KMS-11 (cell line): ENCODE data around the gene LST1.

Experiments used
- H2AFZ ChIP-seq: fragments of 200-600 bp; sonication (generic); 2 replicates; pipeline ENCODE4 v1.6.1; 2016; ENCODE audit warnings: antibody characterized with exemption, mixed run types, low read depth
- H3K27ac ChIP-seq: fragments of 200-600 bp; sonication (generic); 2 replicates; pipeline ENCODE4 v1.6.1; 2016; ENCODE audit warnings: mild to moderate bottlenecking, mixed run types
- H3K27me3 ChIP-seq: fragments of 200-600 bp; sonication (generic); 2 replicates; pipeline ENCODE4 v1.6.1; 2017; ENCODE audit warnings: mild to moderate bottlenecking, low read depth, mixed run types, moderate library complexity; ENCODE audit not compliant: insufficient read depth
- H3K36me3 ChIP-seq: fragments of 200-600 bp; sonication (generic); 2 replicates; pipeline ENCODE4 v1.6.1; 2017; ENCODE audit warnings: mild to moderate bottlenecking, mixed run types; ENCODE audit not compliant: insufficient read depth
- H3K4me1 ChIP-seq: fragments of 200-600 bp; sonication (generic); 2 replicates; pipeline ENCODE4 v1.6.1; 2016; ENCODE audit warnings: mild to moderate bottlenecking, low read depth, mixed run types; ENCODE audit not compliant: poor library complexity, severe bottlenecking
- H3K4me2 ChIP-seq: fragments of 200-600 bp; sonication (generic); 2 replicates; pipeline ENCODE4 v1.7.0; 2016; ENCODE audit warnings: mild to moderate bottlenecking, mixed run types
- H3K4me3 ChIP-seq: fragments of 200-600 bp; sonication (generic); IDR thresholded peaks from 2 replicates; pipeline ENCODE4 v1.6.1; 2017; ENCODE audit warnings: low read depth, low read length, mixed read lengths; ENCODE audit not compliant: insufficient read depth
- H3K79me2 ChIP-seq: fragments of 200-600 bp; sonication (generic); 2 replicates; pipeline ENCODE4 v1.6.1; 2016; ENCODE audit warnings: low read depth, mixed run types; ENCODE audit not compliant: insufficient read depth
- H3K9ac ChIP-seq: fragments of 200-600 bp; sonication (generic); 2 replicates; pipeline ENCODE4 v1.6.1; 2016; ENCODE audit warnings: mild to moderate bottlenecking, mixed run types
- H4K20me1 ChIP-seq: fragments of 200-600 bp; sonication (generic); 2 replicates; pipeline ENCODE4 v1.6.1; 2016; ENCODE audit warnings: mild to moderate bottlenecking, mixed run types; ENCODE audit not compliant: insufficient read depth
- CTCF ChIP-seq: fragments of 200-600 bp; sonication (generic); conservative IDR thresholded peaks from 2 replicates; pipeline ENCODE4 v1.6.1; 2017; ENCODE audit warnings: low read depth, mild to moderate bottlenecking, antibody characterized with exemption, low read length, moderate library complexity, mixed read lengths

The LST1 gene

GRCh38 chr6:31579546-31580437 is 6.3 kb upstream of the LST1 start:
- Histone ChIP-seq H3K4me2 (no peak overlapping the region), H3K4me3 (no peak overlapping the region), H2AFZ (no peak overlapping the region), H4K20me1 (no peaks in the 10 kb centered on the region), H3K36me3 (no peaks in the 10 kb centered on the region), H3K79me2 (no peaks in the 10 kb centered on the region), H3K9ac (no peak overlapping the region), H3K27me3 (peaks cover 37% of the 10 kb centered on the region), H3K4me1 (peaks cover 25% of the 10 kb centered on the region), H3K27ac (no peak overlapping the region)
- TF ChIP-seq CTCF: no peak

DNA sequence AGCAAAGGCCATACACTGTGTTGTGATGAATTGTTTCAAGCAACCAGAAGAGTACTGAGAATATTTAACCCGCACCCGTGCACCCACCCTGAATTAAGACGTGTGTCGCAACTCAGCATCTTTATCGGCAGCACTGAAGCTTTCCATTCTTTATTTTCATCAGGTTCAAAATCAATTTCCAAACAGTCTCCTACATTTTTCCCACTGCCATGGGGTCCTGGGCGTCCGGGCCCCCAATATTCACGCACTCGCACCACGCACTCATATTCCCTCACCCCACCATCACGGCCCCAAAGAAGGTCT is 5.7 kb upstream of the LST1 start:
- no peak for TF ChIP-seq CTCF
- no peaks in the 10 kb centered on the region for H3K79me2 ChIP-seq
- no peaks in the 10 kb centered on the region for H4K20me1 ChIP-seq
- H3K9ac ChIP-seq: no peak overlapping the region
- no peaks in the 10 kb centered on the region for H3K36me3 ChIP-seq
- peaks cover 34% of the 10 kb centered on the region for H3K27me3 ChIP-seq
- peaks cover 25% of the 10 kb centered on the region for H3K4me1 ChIP-seq
- H2AFZ ChIP-seq: peak overlapping the region; percentile 96; the same call in 1 of the 2 replicates
- no peak overlapping the region for H3K4me3 ChIP-seq
- peak overlapping the region; percentile 84; the same call in 1 of the 2 replicates for H3K4me2 ChIP-seq
- no peak overlapping the region for H3K27ac ChIP-seq

DNA sequence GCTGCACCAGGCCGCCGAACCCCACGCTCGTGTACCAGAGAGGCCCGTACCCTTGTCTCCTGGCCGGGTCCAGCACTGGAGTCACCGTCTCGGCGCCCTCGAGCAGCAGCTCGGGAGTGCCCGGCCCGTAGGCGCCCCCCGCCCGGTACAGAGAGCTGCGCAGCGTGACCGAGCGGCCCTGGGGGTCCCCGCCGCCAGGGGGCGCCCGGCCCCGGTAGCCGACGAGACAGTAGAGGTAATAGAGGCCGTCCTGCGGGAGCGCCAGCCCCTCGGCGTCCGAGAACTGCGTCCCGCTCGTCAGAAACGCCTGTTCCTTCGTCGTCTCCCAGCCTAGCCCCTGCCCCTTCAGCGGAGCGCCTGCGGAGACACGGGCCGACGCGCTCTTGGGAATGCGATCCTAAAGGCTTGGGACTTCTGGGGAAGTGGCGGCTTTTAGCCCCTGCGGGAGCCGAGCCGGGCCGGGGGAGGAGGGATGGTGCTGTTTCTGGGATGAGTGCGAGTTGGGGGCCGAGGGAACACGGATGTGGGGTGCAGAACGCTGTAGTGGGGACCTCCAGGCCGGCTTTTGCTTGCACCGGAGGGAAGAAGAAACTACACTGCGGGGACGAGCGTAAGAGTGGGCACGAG is 5.2 kb upstream of the LST1 start:
- Histone ChIP-seq H3K36me3 (no peaks in the 10 kb centered on the region), H3K27me3 (peaks cover 34% of the 10 kb centered on the region), H3K79me2 (no peaks in the 10 kb centered on the region), H4K20me1 (no peaks in the 10 kb centered on the region), H2AFZ (peak overlapping the region; percentile 96), H3K4me2 (peak overlapping the region; percentile 84), H3K4me3 (no peak overlapping the region), H3K4me1 (peaks cover 25% of the 10 kb centered on the region), H3K27ac (no peak overlapping the region), H3K9ac (no peak overlapping the region)
- peak; percentile 87 for TF ChIP-seq CTCF

DNA sequence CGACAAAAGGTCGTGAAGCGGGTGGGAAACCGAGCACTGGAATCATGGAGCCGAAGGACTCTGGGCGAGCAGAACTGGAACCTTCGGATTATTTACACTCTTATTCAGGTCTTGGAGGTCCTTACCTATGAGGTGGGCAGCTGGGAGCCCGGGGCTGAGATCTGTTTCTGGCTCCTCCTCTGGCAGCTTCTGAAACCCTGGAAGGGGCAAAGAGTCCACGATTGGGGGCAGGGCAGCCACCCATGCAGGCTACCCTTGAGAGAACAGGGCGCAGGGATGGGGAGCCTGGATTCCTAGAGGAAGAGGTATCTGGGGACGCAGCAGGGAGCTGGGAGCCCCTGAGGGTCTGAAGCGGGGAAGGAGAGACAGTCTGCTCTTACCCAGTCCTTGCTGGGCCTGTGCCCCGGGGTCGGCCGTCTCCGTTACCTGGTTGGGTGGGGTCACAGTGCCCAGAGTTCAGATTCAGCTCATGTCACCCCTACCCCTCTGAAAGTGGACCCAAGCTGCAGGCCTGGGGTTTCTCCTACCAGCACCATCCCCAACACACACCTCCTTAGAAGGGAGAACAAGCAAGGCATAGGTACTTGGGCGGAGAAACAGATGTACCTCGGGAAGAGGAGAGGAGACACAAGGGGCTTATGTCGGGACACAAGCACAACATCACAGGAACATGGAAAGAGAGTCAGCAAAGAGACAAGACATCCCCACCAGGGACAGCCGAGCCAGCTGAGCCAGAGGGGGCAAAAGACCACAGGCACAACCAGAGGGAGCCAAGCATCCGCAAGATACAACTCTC is 4.4 kb upstream of the LST1 start:
- Histone ChIP-seq H3K9ac (no peak overlapping the region), H3K79me2 (no peaks in the 10 kb centered on the region), H3K4me2 (peak overlapping the region; percentile 84; the same call in 1 of the 2 replicates), H3K27ac (no peak overlapping the region), H3K27me3 (peaks cover 34% of the 10 kb centered on the region), H2AFZ (peak overlapping the region; percentile 96), H3K4me1 (peaks cover 25% of the 10 kb centered on the region), H3K36me3 (no peaks in the 10 kb centered on the region), H4K20me1 (no peaks in the 10 kb centered on the region), H3K4me3 (no peak overlapping the region)
- TF ChIP-seq CTCF: no peak
